Measurements from ENCODE around the gene GNA12.

DNA sequence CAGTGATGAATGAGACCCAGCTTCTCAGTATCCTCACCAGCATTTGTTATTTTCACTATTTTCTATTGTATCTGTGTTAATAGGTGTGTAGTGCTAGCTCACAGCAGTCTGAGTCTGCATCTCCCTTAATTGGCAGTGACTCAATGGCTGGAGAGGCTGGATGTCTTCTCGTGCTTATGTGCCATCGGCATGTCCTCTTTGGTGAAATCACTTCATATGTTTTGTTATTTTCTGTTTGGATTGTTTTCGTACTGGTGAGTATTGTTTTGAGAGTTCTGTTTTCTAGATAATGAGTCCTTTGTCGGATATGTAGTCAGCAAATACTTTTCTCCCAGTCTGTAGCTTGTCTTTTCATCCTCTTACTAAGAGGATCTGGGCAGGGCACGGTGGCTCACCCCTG, 90.0 kb downstream of the GNA12 start:
- TF ChIP-seq, protein P1, sequence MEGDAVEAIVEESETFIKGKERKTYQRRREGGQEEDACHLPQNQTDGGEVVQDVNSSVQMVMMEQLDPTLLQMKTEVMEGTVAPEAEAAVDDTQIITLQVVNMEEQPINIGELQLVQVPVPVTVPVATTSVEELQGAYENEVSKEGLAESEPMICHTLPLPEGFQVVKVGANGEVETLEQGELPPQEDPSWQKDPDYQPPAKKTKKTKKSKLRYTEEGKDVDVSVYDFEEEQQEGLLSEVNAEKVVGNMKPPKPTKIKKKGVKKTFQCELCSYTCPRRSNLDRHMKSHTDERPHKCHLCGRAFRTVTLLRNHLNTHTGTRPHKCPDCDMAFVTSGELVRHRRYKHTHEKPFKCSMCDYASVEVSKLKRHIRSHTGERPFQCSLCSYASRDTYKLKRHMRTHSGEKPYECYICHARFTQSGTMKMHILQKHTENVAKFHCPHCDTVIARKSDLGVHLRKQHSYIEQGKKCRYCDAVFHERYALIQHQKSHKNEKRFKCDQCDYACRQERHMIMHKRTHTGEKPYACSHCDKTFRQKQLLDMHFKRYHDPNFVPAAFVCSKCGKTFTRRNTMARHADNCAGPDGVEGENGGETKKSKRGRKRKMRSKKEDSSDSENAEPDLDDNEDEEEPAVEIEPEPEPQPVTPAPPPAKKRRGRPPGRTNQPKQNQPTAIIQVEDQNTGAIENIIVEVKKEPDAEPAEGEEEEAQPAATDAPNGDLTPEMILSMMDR (IDR thresholded peaks at IDR 0.05): no peak
- no peak for TF ChIP-seq POLR2A (IDR thresholded peaks at IDR 0.05)

Data from right lobe of liver (tissue), 4 donors.